Measurements from ENCODE around the gene TFDP1. TPM values are rescaled to one million over a fixed set of nuclear protein-coding genes. Genes with fewer than 3 reads are reported as not detected.

TFDP1 gene
- total RNA-seq, 6 experiments from 2014 or later, result 121 to 155 (median 150) TPM

GRCh38 chr13:113607056-113607888 lies 22.7 kb downstream of the TFDP1 start:
- no peak for TF ChIP-seq CTCF (IDR thresholded peaks at IDR 0.05)
- no peaks in the 10 kb centered on the region for H3K4me1 Mint-ChIP-seq (ENCODE audit: low read depth)
- peaks cover 34% of the 10 kb centered on the region for H3K36me3 Mint-ChIP-seq (ENCODE audit: low read depth)
- H3K4me3 Mint-ChIP-seq, result no peak overlapping the region
- no peak overlapping the region for H3K27ac Mint-ChIP-seq
- no peaks in the 10 kb centered on the region for H3K9me3 Mint-ChIP-seq
- no peak for DNase-seq
- peaks cover 2% of the 10 kb centered on the region; the same call in 1 of the 2 replicates for H3K27me3 Mint-ChIP-seq (ENCODE audit: insufficient read depth)

GRCh38 chr13:113607889-113608635 lies 23.5 kb downstream of the TFDP1 start:
- peaks cover 2% of the 10 kb centered on the region; the same call in 1 of the 2 replicates for H3K27me3 Mint-ChIP-seq (ENCODE audit: insufficient read depth)
- no peak for TF ChIP-seq CTCF (IDR thresholded peaks at IDR 0.05)
- no peak for DNase-seq
- H3K9me3 Mint-ChIP-seq, result no peaks in the 10 kb centered on the region
- H3K4me1 Mint-ChIP-seq (ENCODE audit: low read depth), result no peaks in the 10 kb centered on the region
- peaks cover 39% of the 10 kb centered on the region for H3K36me3 Mint-ChIP-seq (ENCODE audit: low read depth)
- H3K4me3 Mint-ChIP-seq, result no peak overlapping the region
- no peak overlapping the region for H3K27ac Mint-ChIP-seq

GRCh38 chr13:113608967-113609533 lies 24.5 kb downstream of the TFDP1 start:
- Mint-ChIP-seq H3K9me3 (no peaks in the 10 kb centered on the region), H3K36me3 (ENCODE audit: low read depth) (peaks cover 39% of the 10 kb centered on the region), H3K4me3 (no peak overlapping the region), H3K27ac (no peak overlapping the region), H3K27me3 (ENCODE audit: insufficient read depth) (peaks cover 2% of the 10 kb centered on the region; the same call in 1 of the 2 replicates), H3K4me1 (ENCODE audit: low read depth) (no peaks in the 10 kb centered on the region)
- TF ChIP-seq CTCF (IDR thresholded peaks at IDR 0.05), result no peak
- no peak for DNase-seq

- DNase-seq, result no peak
- Mint-ChIP-seq H3K4me1 (ENCODE audit: low read depth) (no peaks in the 10 kb centered on the region), H3K4me3 (no peak overlapping the region), H3K27ac (no peak overlapping the region), H3K9me3 (no peaks in the 10 kb centered on the region), H3K27me3 (ENCODE audit: insufficient read depth) (peaks cover 2% of the 10 kb centered on the region; the same call in 1 of the 2 replicates), H3K36me3 (ENCODE audit: low read depth) (peaks cover 39% of the 10 kb centered on the region)
- no peak for TF ChIP-seq CTCF (IDR thresholded peaks at IDR 0.05)
Measured at GRCh38 chr13:113609616-113610015, 25.1 kb downstream of the TFDP1 start.

GRCh38 chr13:113610266-113610665 lies 25.7 kb downstream of the TFDP1 start:
- Mint-ChIP-seq H3K27ac (no peak overlapping the region), H3K4me3 (no peak overlapping the region), H3K27me3 (ENCODE audit: insufficient read depth) (peaks cover 2% of the 10 kb centered on the region; the same call in 1 of the 2 replicates), H3K4me1 (ENCODE audit: low read depth) (no peaks in the 10 kb centered on the region), H3K36me3 (ENCODE audit: low read depth) (peaks cover 32% of the 10 kb centered on the region; the same call in 1 of the 2 replicates), H3K9me3 (no peaks in the 10 kb centered on the region)
- no peak for TF ChIP-seq CTCF (IDR thresholded peaks at IDR 0.05)
- DNase-seq, result no peak
